Endothelial cell of umbilical vein (primary cell): Measurements from ENCODE around the gene SARNP. TPM values are rescaled to one million over a fixed set of nuclear protein-coding genes. Genes with fewer than 3 reads are reported as not detected.

ENCODE experiments used
- BruUV-seq: library from RNA; stranded (reverse); fragments of 400-500 nt; replicated peaks from 2 replicates; lab custom pipeline; 2021; lab: Mats Ljungman, UMichigan
- CTCF ChIA-PET: fragments of 300-600, 350-600 bp; sonication (Branson Sonifier 250); formaldehyde crosslinking; loops from one replicate; lab custom pipeline; 2021; ENCODE audit warnings: antibody characterized with exemption, inconsistent platforms; lab: Charles Lee
- POLR2A ChIA-PET: fragments of 300-600, 350-600 bp; sonication (Branson Sonifier 250); formaldehyde crosslinking; loops from one replicate; lab custom pipeline; 2021; ENCODE audit warnings: antibody characterized with exemption, inconsistent platforms; lab: Charles Lee
- DNase-seq: peaks from one replicate; pipeline ENCODE4 v3.0.0-alpha.2; 2011; ENCODE audit warnings: low read depth, low spot score
- FAIRE-seq: peaks from 2 replicates; lab custom pipeline; 2011; peaks lifted over from hg19 to GRCh38; lab: Jason Lieb, UNC
- H2AFZ ChIP-seq: 2 replicates; pipeline ENCODE4 v1.6.0; 2012; ENCODE audit warnings: low read depth, low read length, control low read depth, inconsistent platforms
- H3K27ac ChIP-seq: 2 replicates; pipeline ENCODE4 v1.5.1; 2011; ENCODE audit warnings: low read depth, mild to moderate bottlenecking, control low read depth, low read length, moderate library complexity; ENCODE audit not compliant: insufficient read depth
- H3K27me3 ChIP-seq, 2 experiments: 2 replicates each; pipeline versions ENCODE4 v1.6.0 to v1.6.1; 2011; ENCODE audit warnings: low read length in 2 of 2, mixed read lengths in 1 of 2; ENCODE audit not compliant: control insufficient read depth in 2 of 2, insufficient read depth in 2 of 2
- H3K36me3 ChIP-seq, 2 experiments: 2 replicates in 1 of 2; 3 replicates in 1 of 2; pipeline ENCODE4 v1.5.1; 2011; ENCODE audit warnings: low read length in 2 of 2, mild to moderate bottlenecking in 1 of 2, moderate library complexity in 1 of 2; ENCODE audit not compliant: control insufficient read depth in 2 of 2, insufficient read depth in 2 of 2; ENCODE audit errors: extremely low read depth in 1 of 2
- H3K4me1 ChIP-seq: 3 replicates; pipeline ENCODE4 v1.5.1; 2011; ENCODE audit warnings: mild to moderate bottlenecking, low read length; ENCODE audit not compliant: control insufficient read depth, insufficient read depth; ENCODE audit errors: extremely low read depth
- H3K4me2 ChIP-seq: 2 replicates; pipeline ENCODE4 v1.6.1; 2011; ENCODE audit warnings: low read length, control low read depth, mixed read lengths; ENCODE audit not compliant: insufficient read depth
- H3K4me3 ChIP-seq, 3 experiments: fragments of 200-600 bp in 1 of 3; sonication (generic), shearing (Covaris generic) in 1 of 3; replicated peaks in 1 of 3; 2 replicates each; pipeline ENCODE4 v1.5.1; 2011 to 2016; ENCODE audit warnings: control low read depth in 3 of 3, low read length in 3 of 3, mild to moderate bottlenecking in 2 of 3, inconsistent platforms in 1 of 3, low read depth in 1 of 3, moderate library complexity in 1 of 3; ENCODE audit not compliant: insufficient read depth in 1 of 3
- H3K79me2 ChIP-seq: 2 replicates; pipeline ENCODE4 v1.6.0; 2012; ENCODE audit warnings: low read length, inconsistent platforms; ENCODE audit not compliant: control insufficient read depth, insufficient read depth
- H3K9ac ChIP-seq: replicated peaks from 2 replicates; pipeline ENCODE3; 2011; ENCODE audit warnings: low read length, control low read depth; ENCODE audit not compliant: insufficient read depth; ENCODE audit errors: extremely low read depth
- H3K9me1 ChIP-seq: replicated peaks from 3 replicates; pipeline ENCODE4 v1.6.0; 2011; ENCODE audit warnings: mild to moderate bottlenecking, low read length; ENCODE audit not compliant: control insufficient read depth, insufficient read depth; ENCODE audit errors: extremely low read depth
- H3K9me3 ChIP-seq: replicated peaks from 2 replicates; pipeline ENCODE4 v1.5.1; 2012; ENCODE audit warnings: low read length, inconsistent platforms; ENCODE audit not compliant: control insufficient read depth, insufficient read depth
- H4K20me1 ChIP-seq: replicated peaks from 2 replicates; pipeline ENCODE3; 2011; ENCODE audit warnings: mild to moderate bottlenecking, low read length; ENCODE audit not compliant: control insufficient read depth, insufficient read depth; ENCODE audit errors: extremely low read depth
- EZH2 ChIP-seq: IDR thresholded peaks from 2 replicates; pipeline ENCODE4 v1.6.1; 2012; ENCODE audit warnings: borderline replicate concordance, low read depth, mild to moderate bottlenecking, moderate library complexity, low read length, inconsistent platforms; ENCODE audit not compliant: severe bottlenecking
- FOS ChIP-seq: IDR thresholded peaks from 2 replicates; pipeline ENCODE4 v1.6.1; 2011; ENCODE audit warnings: mild to moderate bottlenecking, low read length, moderate library complexity, borderline replicate concordance; ENCODE audit not compliant: insufficient read depth
- GATA2 ChIP-seq: IDR thresholded peaks from 2 replicates; pipeline ENCODE4 v1.7.0; 2011; ENCODE audit warnings: low read depth, mild to moderate bottlenecking, moderate library complexity, mixed read lengths, low read length; ENCODE audit not compliant: insufficient read length, insufficient read depth
- JUN ChIP-seq: IDR thresholded peaks from 2 replicates; pipeline ENCODE4 v1.6.1; 2011; ENCODE audit warnings: borderline replicate concordance, low read depth; ENCODE audit not compliant: insufficient read length, insufficient read depth
- MYC ChIP-seq: IDR thresholded peaks from one replicate; pipeline ENCODE4 v1.6.1; 2011; ENCODE audit warnings: mild to moderate bottlenecking, low read depth, low read length
- POLR2A ChIP-seq: IDR thresholded peaks from 2 replicates; pipeline ENCODE4 v1.6.1; 2012; ENCODE audit warnings: low read depth, mild to moderate bottlenecking, control low read depth, low read length
- dilution Hi-C: fragments of 300-500 bp; cut with MboI; formaldehyde crosslinking; loops from one replicate; pipeline ENCODE4 v1.15.0; 2019; ENCODE audit warnings: low sequenced_read_pairs; ENCODE audit not compliant: extremely low pct_ligation_motif_present
- intact Hi-C: fragments of 100-400 bp; cut with micrococcal nuclease; formaldehyde crosslinking; loops from one replicate; pipeline ENCODE4 v1.10.0; 2022
- polyA plus RNA-seq, 4 experiments: library from polyadenylated mRNA; depleted of rRNA in 3 of 4; stranded (reverse) in 3 of 4; unstranded in 1 of 4; fragments of >200 nt; gene quantifications; 2 replicates each; pipeline versions ENCODE4 v1.2.1 to v1.2.3, GENCODE V29; 2011 to 2012; ENCODE audit warnings: missing spikeins in 1 of 4
- total RNA-seq: library from RNA; stranded (reverse); gene quantifications from 2 replicates; pipeline ENCODE4 v1.2.3, GENCODE V29; 2021
- TF ChIP-seq, protein P1 (sequence below), 2 donors: IDR thresholded peaks; 1 replicate in 1 of 2; 2 replicates in 1 of 2; pipeline ENCODE4 v1.5.1; 2011; ENCODE audit warnings: low read length in 2 of 2, mild to moderate bottlenecking in 2 of 2, moderate library complexity in 2 of 2, control low read depth in 1 of 2, inconsistent platforms in 1 of 2, low read depth in 1 of 2; ENCODE audit not compliant: insufficient read depth in 1 of 2; ENCODE audit errors: extremely low read depth in 1 of 2
- TF ChIP-seq, protein P2 (sequence below): IDR thresholded peaks from 2 replicates; pipeline ENCODE4 v1.6.1; 2011; ENCODE audit not compliant: insufficient read depth, insufficient read length

Gene SARNP
- total and polyA plus RNA-seq, 2 donors (not counting 3 experiments of a cell fraction or from before 2014, with no cell fraction given), result 88.1 to 101 TPM

DNA sequence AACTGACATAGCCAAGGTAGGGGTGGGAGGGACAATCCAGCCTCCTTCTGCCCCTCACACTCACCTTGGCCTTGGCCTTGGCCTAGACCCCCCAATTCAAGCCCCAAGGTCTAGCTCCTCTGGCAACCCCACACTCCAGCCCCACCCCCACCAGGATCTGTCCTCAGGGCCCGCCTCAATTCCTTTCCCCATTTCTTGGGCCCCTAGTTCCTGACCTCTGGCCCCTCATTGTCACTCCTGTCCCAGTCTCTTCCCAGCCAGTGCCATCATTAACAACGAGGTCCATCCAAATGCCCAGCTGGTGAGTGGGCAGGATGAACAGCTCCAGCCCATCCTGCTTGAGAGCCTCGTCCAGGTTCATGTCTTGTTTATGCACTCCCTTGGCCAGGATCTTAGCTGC is 81.4 kb downstream of the SARNP start:
- H3K9ac ChIP-seq, result no peak overlapping the region
- no peak overlapping the region for H3K27ac ChIP-seq
- H3K9me1 ChIP-seq, result no peaks in the 10 kb centered on the region
- no TSS peak for BruUV-seq
- TF ChIP-seq JUN (no peak), GATA2 (no peak), MYC (no peak), FOS (no peak), EZH2 (no peak), POLR2A (no peak)
- TF ChIP-seq, protein P1, sequence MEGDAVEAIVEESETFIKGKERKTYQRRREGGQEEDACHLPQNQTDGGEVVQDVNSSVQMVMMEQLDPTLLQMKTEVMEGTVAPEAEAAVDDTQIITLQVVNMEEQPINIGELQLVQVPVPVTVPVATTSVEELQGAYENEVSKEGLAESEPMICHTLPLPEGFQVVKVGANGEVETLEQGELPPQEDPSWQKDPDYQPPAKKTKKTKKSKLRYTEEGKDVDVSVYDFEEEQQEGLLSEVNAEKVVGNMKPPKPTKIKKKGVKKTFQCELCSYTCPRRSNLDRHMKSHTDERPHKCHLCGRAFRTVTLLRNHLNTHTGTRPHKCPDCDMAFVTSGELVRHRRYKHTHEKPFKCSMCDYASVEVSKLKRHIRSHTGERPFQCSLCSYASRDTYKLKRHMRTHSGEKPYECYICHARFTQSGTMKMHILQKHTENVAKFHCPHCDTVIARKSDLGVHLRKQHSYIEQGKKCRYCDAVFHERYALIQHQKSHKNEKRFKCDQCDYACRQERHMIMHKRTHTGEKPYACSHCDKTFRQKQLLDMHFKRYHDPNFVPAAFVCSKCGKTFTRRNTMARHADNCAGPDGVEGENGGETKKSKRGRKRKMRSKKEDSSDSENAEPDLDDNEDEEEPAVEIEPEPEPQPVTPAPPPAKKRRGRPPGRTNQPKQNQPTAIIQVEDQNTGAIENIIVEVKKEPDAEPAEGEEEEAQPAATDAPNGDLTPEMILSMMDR (IDR thresholded peaks at IDR 0.05; ENCODE audit: extremely low read depth in 1 of 2, insufficient read depth in 1 of 2, low read depth in 1 of 2, low read length in 2 of 2), result no peak
- TF ChIP-seq, protein P2, sequence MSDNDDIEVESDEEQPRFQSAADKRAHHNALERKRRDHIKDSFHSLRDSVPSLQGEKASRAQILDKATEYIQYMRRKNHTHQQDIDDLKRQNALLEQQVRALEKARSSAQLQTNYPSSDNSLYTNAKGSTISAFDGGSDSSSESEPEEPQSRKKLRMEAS, result no peak
- peaks cover 11% of the 10 kb centered on the region for H3K4me1 ChIP-seq
- H3K27me3 ChIP-seq, result no peaks in the 10 kb centered on the region
- H3K4me2 ChIP-seq, result no peak overlapping the region
- H2AFZ ChIP-seq, result no peak overlapping the region
- ChIA-PET POLR2A (no interaction called here), CTCF (interaction anchor here (1.5 to 8.2 kb wide), 3 partner anchors 11 to 79 kb away, joined by 6 to 151 read pairs (median 50); partner anchors contain the start of genes BLOC1S1 and RDH5)
- no peaks in the 10 kb centered on the region for H4K20me1 ChIP-seq
- no peaks in the 10 kb centered on the region for H3K79me2 ChIP-seq
- H3K4me3 ChIP-seq, result no peak overlapping the region
- intact Hi-C loops (loop anchor here (5.0 kb wide), 1 partner anchor 81 kb away; the partner anchor contains the start of genes ORMDL2 and SARNP), dilution Hi-C loops (no loop called here)
- DNase-seq (no peak), FAIRE-seq (no peak)
- H3K36me3 ChIP-seq, result no peaks in the 10 kb centered on the region
- H3K9me3 ChIP-seq, result no peaks in the 10 kb centered on the region
